Measurements from ENCODE around the gene LGALS9C. TPM values are rescaled to one million over a fixed set of nuclear protein-coding genes. Genes with fewer than 3 reads are reported as not detected.
"Not testable (repeated sequence)": the region's sequence is repeated elsewhere in the genome, so short reads cannot be mapped to it uniquely, and the experiment has no call there.

LGALS9C gene
- total RNA-seq, 2 donors from 2014 or later: 0.18 TPM; not detected in 1

DNA sequence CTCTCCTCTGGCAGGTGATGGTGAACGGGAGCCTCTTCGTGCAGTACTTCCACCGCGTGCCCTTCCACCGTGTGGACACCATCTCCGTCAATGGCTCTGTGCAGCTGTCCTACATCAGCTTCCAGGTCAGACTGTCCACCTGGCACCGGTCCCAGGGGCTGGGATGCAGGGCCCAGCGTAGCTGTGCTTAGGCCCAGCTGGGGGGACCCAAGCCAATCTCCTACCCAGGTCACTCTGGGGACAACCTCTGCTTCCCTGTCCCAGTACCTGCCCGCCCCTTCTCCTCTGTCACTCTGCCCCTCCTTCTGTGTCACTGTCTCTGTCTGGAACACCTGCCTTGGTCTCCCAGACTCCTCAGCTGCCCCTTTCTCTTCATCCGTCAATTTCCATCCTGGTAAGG lies 11.0 kb downstream of the LGALS9C start:
- H3K9me3 ChIP-seq; H3K27ac ChIP-seq; H3K4me1 ChIP-seq (replicated peaks); intact Hi-C loops (cut with DNase I); H3K27me3 ChIP-seq (replicated peaks; ENCODE audit: insufficient read depth); H3K36me3 ChIP-seq; DNase-seq (ENCODE audit: low spot score); H3K4me3 ChIP-seq: not testable (repeated sequence)
- WGBS: 77% methylated on average over 4 of the region's 10 CpGs

DNA sequence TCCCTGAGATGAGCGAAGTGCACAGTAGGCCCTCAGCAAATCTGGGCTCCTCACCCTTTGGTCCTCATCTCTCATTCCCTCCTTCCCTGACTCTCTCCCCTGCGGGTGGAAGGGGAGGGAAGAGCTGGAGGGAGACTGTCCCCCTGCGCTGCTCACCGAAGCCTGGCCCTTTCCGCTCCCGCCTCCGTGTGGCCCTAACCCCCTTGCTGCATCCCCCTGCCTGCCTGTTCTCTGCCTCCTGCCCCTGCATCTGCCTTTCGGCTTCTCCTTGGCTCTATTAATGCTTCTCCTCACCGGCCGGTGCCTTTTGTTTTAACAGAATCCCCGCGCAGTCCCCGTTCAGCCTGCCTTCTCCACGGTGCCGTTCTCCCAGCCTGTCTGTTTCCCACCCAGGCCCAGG lies 12.0 kb downstream of the LGALS9C start:
- H3K9me3 ChIP-seq; H3K27ac ChIP-seq; intact Hi-C loops (cut with DNase I); H3K36me3 ChIP-seq; H3K4me3 ChIP-seq; H3K4me1 ChIP-seq (replicated peaks); DNase-seq (ENCODE audit: low spot score); H3K27me3 ChIP-seq (replicated peaks; ENCODE audit: insufficient read depth): not testable (repeated sequence)
- 92% methylated on average over 5 of the region's 15 CpGs for WGBS

DNA sequence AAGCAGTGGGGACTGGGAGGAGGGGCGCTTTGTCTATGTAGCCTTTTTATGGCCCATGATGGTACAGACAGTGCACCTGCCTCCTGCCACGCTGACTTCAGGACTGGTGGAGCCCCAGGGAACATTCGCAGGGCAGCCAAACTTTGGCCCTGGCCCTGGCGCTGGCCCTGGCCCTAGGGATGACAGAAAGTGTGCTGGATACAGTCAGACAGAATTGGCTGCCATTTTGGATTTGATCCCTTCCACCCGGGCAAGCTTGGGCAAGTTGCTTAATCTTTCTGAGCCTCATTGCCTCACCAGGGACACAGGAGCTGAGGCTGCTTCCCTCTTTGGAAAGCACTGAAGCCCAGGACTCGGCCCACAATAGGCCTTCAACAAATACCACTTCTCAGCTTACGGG lies 13.4 kb downstream of the LGALS9C start:
- H3K4me1 ChIP-seq (replicated peaks); intact Hi-C loops (cut with DNase I): not testable (repeated sequence)

DNA sequence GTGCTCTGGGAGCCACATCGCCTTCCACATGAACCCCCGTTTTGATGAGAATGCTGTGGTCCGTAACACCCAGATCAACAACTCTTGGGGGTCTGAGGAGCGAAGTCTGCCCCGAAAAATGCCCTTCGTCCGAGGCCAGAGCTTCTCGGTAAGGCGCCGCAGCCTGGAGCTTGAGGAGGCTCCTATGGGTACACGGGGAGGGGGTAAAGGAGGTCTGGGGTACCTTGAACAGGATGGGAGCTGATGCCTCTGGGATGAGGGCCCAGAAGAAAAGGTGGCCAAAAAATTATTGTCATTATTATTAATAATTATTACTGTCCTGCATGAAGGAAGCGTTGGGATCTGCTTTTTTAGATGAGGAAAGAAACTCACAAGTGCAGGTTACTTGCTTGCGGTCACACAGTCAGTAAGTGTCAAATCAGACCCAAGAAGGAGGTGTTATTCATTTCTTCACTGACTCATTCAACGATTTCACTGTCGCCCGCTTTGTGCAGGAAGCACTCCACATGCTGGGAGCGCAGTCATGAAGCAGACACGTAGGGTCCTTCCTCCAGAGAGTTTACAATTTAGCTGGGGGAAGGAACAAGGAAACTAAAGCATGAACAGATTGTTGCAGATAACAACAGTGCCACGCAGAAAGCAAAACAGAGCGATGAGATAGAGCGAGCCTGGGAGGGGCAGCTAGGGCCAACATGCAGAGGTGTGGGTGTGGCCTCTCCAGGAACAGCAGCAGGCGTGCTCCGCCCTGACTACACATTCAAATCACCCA lies 16.3 kb downstream of the LGALS9C start:
- H3K9me3 ChIP-seq; intact Hi-C loops (cut with DNase I); H3K4me3 ChIP-seq; H3K27ac ChIP-seq; H3K36me3 ChIP-seq; H3K27me3 ChIP-seq (replicated peaks; ENCODE audit: insufficient read depth); H3K4me1 ChIP-seq (replicated peaks): not testable (repeated sequence)
- peak; percentile 3 for DNase-seq (ENCODE audit: low spot score)
- whole genome bisulfite sequencing: 70% methylated on average over 12 of the region's 23 CpGs

More for the DNA sequence above, 13.4 kb downstream of the LGALS9C start:
- not testable (repeated sequence) for DNase-seq (ENCODE audit: low spot score); H3K27me3 ChIP-seq (replicated peaks; ENCODE audit: insufficient read depth); H3K9me3 ChIP-seq; H3K4me3 ChIP-seq; H3K36me3 ChIP-seq; H3K27ac ChIP-seq
- no CpG with 5 or more reads among the region's 7 CpGs for WGBS

DNA sequence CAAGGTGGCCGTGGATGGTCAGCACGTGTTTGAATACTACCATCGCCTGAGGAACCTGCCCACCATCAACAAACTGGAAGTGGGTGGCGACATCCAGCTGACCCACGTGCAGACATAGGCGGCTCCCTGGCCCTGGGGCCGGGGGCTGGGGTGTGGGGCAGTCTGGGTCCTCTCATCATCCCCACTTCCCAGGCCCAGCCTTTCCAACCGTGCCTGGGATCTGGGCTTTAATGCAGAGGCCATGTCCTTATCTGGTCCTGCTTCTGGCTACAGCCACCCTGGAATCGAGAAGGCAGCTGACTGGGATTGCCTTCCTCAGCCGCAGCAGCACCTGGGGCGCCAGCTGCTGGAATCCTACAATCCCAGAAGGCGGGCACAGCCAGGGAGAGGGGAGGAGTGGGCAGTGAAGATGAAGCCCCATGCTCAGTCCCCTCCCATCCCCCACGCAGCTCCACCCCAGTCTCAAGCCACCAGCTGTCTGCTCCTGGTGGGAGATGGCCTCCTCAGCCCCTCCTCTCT lies 17.7 kb downstream of the LGALS9C start:
- H3K27ac ChIP-seq; DNase-seq (ENCODE audit: low spot score); H3K27me3 ChIP-seq (replicated peaks; ENCODE audit: insufficient read depth); H3K4me1 ChIP-seq (replicated peaks); H3K36me3 ChIP-seq; intact Hi-C loops (cut with DNase I); H3K4me3 ChIP-seq; H3K9me3 ChIP-seq: not testable (repeated sequence)
- 17% methylated on average over 1 of the region's 13 CpGs for WGBS

DNA sequence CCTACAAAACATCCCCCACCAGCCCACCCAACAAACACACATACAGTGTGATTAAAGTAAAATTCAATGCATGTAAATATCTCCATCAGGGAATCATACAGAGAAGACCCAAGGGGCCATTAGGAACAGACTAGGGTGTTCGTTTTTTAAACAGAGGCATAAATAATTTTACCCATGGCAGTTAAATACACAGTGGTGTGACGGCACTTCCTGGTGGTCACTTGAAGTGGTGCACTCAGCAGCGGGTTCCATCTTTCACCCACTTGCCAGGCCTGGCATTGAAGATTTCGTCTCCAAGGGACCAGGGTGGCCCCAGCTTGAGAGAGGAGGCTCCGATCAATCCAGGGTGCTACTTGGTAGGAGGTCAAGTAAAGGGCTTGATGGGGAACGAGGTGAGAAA lies 20.5 kb downstream of the LGALS9C start:
- H3K4me3 ChIP-seq; H3K4me1 ChIP-seq (replicated peaks); H3K27me3 ChIP-seq (replicated peaks; ENCODE audit: insufficient read depth); H3K27ac ChIP-seq; H3K9me3 ChIP-seq; intact Hi-C loops (cut with DNase I); DNase-seq (ENCODE audit: low spot score); H3K36me3 ChIP-seq: not testable (repeated sequence)
- 43% methylated on average over 1 of the region's 6 CpGs for WGBS

DNA sequence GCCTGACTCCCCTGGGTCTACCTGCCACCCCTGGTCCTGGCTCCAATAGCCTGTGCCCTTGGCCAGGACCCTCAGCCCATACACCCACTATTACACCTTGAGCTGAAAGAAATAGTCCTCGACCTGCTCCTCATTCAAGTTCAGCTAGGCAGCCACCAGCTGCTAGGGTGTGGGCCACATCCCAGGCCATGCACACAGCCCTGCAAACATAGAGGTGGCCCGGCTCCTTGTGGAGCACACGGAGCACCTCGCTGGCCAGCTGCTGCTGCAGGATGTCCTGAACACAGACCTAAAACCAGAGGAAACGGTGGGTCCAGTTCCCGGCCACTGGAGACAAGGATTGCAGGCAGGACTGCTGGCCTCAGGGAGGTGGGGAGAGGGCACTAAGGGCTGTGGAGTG lies 22.5 kb downstream of the LGALS9C start:
- DNase-seq (ENCODE audit: low spot score); H3K4me3 ChIP-seq; intact Hi-C loops (cut with DNase I); H3K4me1 ChIP-seq (replicated peaks); H3K36me3 ChIP-seq; H3K27me3 ChIP-seq (replicated peaks; ENCODE audit: insufficient read depth); H3K9me3 ChIP-seq; H3K27ac ChIP-seq: not testable (repeated sequence)
- no CpG with 5 or more reads among the region's 6 CpGs for WGBS

DNA sequence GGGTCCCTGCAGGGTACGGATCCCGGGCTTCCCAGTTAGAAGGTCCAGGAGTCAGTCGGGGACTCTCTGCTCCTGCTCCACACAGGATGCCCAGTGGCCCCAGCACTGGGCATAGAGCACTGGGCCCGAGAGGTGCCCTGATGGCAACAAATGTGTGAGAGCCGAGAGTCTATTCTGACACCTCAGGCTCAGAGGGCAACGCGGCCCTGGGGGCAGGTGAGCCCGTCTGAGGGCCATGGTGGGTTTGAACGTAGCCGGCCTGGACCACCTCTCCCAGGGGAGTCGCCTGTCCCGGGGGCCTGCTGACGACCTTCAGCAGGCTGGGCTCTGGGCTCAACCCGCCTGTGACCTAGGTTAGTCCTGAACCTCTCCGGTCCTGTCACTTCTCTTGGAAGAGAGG lies 23.2 kb downstream of the LGALS9C start:
- no CpG with 5 or more reads among the region's 15 CpGs for WGBS
- DNase-seq (ENCODE audit: low spot score); H3K9me3 ChIP-seq; H3K36me3 ChIP-seq; H3K4me1 ChIP-seq (replicated peaks); H3K27me3 ChIP-seq (replicated peaks; ENCODE audit: insufficient read depth); H3K27ac ChIP-seq; intact Hi-C loops (cut with DNase I); H3K4me3 ChIP-seq: not testable (repeated sequence)

DNA sequence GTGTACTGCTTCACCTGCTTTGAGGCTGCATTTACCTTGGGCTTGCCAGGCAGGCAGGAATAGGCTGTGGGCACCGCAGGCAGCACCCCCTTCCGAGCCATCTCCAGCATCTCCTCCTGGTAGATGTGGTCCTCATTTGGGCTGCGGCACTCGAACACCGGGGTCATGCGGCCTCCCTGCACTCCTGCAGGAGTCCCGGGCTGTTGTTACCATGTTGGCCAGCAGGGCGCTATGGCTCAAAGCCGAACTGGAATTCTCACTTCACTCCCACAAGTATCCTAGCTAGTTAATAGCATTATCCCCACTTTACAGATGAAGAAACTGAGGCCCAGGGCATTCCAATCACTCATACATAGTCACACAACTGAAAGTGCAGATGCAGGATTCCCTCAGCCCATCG lies 23.7 kb downstream of the LGALS9C start:
- DNase-seq (ENCODE audit: low spot score); H3K27me3 ChIP-seq (replicated peaks; ENCODE audit: insufficient read depth); H3K9me3 ChIP-seq; H3K4me1 ChIP-seq (replicated peaks); H3K4me3 ChIP-seq; intact Hi-C loops (cut with DNase I); H3K36me3 ChIP-seq; H3K27ac ChIP-seq: not testable (repeated sequence)
- no CpG with 5 or more reads among the region's 10 CpGs for WGBS

DNA sequence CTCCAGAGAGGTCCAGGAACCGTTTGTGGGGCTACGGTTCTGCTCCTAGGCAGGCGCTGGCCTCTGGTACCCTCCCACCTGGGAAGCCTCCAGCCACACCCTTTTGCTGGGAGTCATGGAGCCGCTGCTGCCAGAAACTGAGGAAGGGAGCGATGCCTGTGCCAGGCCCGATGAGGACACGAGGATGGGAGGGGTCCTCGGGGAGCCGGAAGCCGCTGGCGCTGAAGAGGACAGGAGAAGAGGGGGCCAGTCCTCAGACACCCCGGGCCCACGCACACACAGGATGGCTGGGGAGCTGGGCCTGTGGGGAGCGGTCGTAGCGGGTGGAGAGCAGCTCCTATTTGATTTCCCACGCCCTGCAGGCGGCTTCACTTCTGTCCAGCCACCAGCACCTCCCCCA lies 24.2 kb downstream of the LGALS9C start:
- H3K4me1 ChIP-seq (replicated peaks); H3K36me3 ChIP-seq; DNase-seq (ENCODE audit: low spot score); H3K4me3 ChIP-seq; intact Hi-C loops (cut with DNase I); H3K27ac ChIP-seq; H3K27me3 ChIP-seq (replicated peaks; ENCODE audit: insufficient read depth); H3K9me3 ChIP-seq: not testable (repeated sequence)
- no CpG with 5 or more reads among the region's 18 CpGs for WGBS

DNA sequence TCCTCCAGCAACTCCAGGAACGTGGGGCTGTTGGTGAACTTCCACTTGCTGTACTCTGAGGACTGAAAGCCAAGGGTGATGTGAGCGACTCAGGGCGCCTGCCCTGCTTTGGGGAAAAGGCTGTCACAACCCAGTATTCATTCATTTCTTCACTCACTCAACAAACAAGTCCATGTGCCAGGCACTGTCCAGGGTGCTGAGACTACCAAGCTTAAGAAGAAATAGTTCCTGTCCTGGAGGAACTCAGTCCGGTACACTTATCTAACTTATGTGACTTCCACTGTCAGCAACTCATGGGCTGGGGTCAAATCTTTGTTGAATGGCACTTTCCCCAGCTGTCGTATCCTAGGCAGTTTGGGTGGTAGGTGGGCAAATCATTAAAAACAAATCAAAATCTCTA lies 26.6 kb downstream of the LGALS9C start:
- H3K27ac ChIP-seq; H3K4me1 ChIP-seq (replicated peaks); H3K36me3 ChIP-seq; DNase-seq (ENCODE audit: low spot score); H3K9me3 ChIP-seq; H3K27me3 ChIP-seq (replicated peaks; ENCODE audit: insufficient read depth); H3K4me3 ChIP-seq; intact Hi-C loops (cut with DNase I): not testable (repeated sequence)
- WGBS: no CpG with 5 or more reads among the region's 5 CpGs

DNA sequence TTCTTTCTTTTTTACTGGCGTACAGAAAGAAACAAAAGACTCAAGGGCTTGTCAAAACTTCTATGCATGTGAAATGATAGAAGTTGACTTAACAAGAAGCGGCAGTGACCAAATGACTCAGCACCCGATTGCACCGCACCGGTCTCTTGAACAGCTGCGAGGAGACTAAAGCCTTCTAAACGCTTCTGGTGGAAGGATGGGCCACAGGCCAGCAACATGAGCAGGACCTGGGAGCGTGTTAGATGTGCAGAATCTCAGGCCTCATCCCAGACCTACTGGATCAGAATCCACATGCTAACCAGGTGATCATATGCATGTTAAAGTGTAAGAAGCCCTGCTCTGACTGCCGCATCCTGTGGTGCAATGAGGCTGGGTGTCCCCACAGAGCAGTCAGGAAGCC lies 31.1 kb downstream of the LGALS9C start:
- H3K4me3 ChIP-seq; H3K27ac ChIP-seq; H3K4me1 ChIP-seq (replicated peaks); H3K9me3 ChIP-seq; intact Hi-C loops (cut with DNase I); H3K27me3 ChIP-seq (replicated peaks; ENCODE audit: insufficient read depth); H3K36me3 ChIP-seq; DNase-seq (ENCODE audit: low spot score): not testable (repeated sequence)
- WGBS: 89% methylated on average over 1 of the region's 9 CpGs

DNA sequence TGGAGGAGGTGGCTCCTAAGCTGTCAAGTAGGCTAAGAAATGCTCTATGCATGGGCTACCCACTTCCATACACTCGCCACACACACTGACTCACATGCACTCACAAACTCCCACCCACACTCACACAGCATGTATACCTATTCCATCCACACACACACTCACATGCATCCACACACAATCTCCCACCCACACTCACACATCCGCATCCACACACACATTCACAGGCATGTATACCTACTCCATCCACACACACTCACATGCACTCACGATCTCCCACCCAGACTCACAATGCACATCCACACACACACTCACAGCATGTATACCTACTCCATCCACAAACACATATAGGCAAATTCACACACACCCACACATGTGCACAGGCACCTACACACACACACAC lies 32.1 kb downstream of the LGALS9C start:
- H3K9me3 ChIP-seq; H3K36me3 ChIP-seq; H3K27me3 ChIP-seq (replicated peaks; ENCODE audit: insufficient read depth); intact Hi-C loops (cut with DNase I); H3K27ac ChIP-seq; H3K4me1 ChIP-seq (replicated peaks); H3K4me3 ChIP-seq; DNase-seq (ENCODE audit: low spot score): not testable (repeated sequence)
- 90% methylated on average over 3 of the region's 3 CpGs for WGBS

Data from prostate gland (tissue), 2 donors.